Activated T-helper 1 cell treated with anti-CD3 and anti-CD28 coated beads, Interleukin-12 subunit alpha, Interleukin-12 subunit beta, Interleukin-2, Interleukin-4 antibody, amounts not matched to agents 30 ng/mL and 10 ng/mL and 1 ng/mL, durations not matched to agents 14 hours and 24 hours and 36 hours (primary cell): Measurements from ENCODE around the gene DUS1L. TPM values are rescaled to one million over a fixed set of nuclear protein-coding genes. Genes with fewer than 3 reads are reported as not detected.
A peak's percentile ranks its signal among the peaks of the same experiment; 100 is the strongest.

Experiments used
- DNase-seq: peaks from one replicate; pipeline ENCODE4 v3.0.0; 2021; ENCODE audit warnings: low spot score
- H3K27ac Mint-ChIP-seq: one replicate; pipeline ENCODE4 v1.8.0; 2021; ENCODE audit warnings: mild to moderate bottlenecking, mixed read lengths
- H3K27me3 Mint-ChIP-seq: one replicate; pipeline ENCODE4 v1.8.0; 2022; ENCODE audit warnings: mild to moderate bottlenecking, moderate library complexity, mixed read lengths; ENCODE audit not compliant: insufficient read depth
- H3K36me3 Mint-ChIP-seq: one replicate; pipeline ENCODE4 v1.8.0; 2021; ENCODE audit warnings: low read depth, mixed read lengths
- H3K4me1 Mint-ChIP-seq: one replicate; pipeline ENCODE4 v1.8.0; 2021; ENCODE audit warnings: low read depth, mixed read lengths
- H3K4me3 Mint-ChIP-seq: one replicate; pipeline ENCODE4 v1.8.0; 2021; ENCODE audit warnings: mild to moderate bottlenecking, moderate library complexity, mixed read lengths
- H3K9me3 Mint-ChIP-seq: one replicate; pipeline ENCODE4 v1.8.0; 2021; ENCODE audit warnings: mixed read lengths
- intact Hi-C: fragments of 100-400 bp; cut with micrococcal nuclease; formaldehyde crosslinking; loops from one replicate; pipeline ENCODE4 v1.15.1; 2024
- total RNA-seq: library from RNA; stranded (reverse); gene quantifications from 2 replicates; pipeline ENCODE4 v1.2.3, GENCODE V29; 2022

Gene DUS1L
- total RNA-seq, 1 donor from 2014 or later, result 231 TPM

DNA sequence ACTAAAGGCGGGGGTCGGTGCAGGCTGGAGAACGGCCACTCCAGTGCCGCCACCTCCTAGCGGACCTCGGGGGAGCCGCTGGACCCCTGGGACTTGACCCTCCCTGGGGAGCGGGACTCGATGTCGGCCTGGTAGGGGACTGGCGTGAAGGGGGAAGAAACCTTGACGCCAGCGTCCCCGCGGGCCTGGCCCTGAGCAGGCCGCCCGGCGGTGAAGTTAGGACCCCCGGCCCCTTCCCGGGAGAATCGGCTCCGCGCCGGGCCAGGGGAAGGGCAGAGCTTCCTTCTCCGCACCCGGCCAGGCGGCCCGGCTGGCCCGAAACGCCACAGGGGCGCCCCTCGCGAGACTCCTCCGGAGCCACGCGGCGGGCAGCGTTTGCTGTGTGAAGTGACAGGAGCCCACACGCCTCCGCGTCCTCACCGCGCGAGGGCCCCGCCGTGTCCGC is 389 bp downstream of the DUS1L start:
- no peaks in the 10 kb centered on the region for H3K27me3 Mint-ChIP-seq
- intact Hi-C loops, result loop anchor here (5.0 kb wide), 1 partner anchor 43 kb away; the partner anchor contains the start of genes CENPX and LRRC45
- peak overlapping the region; percentile 77 for H3K4me3 Mint-ChIP-seq
- no peak overlapping the region for H3K27ac Mint-ChIP-seq
- peak; percentile 18 for DNase-seq
- H3K36me3 Mint-ChIP-seq, result peaks cover 4% of the 10 kb centered on the region
- no peaks in the 10 kb centered on the region for H3K9me3 Mint-ChIP-seq
- H3K4me1 Mint-ChIP-seq, result no peaks in the 10 kb centered on the region

DNA sequence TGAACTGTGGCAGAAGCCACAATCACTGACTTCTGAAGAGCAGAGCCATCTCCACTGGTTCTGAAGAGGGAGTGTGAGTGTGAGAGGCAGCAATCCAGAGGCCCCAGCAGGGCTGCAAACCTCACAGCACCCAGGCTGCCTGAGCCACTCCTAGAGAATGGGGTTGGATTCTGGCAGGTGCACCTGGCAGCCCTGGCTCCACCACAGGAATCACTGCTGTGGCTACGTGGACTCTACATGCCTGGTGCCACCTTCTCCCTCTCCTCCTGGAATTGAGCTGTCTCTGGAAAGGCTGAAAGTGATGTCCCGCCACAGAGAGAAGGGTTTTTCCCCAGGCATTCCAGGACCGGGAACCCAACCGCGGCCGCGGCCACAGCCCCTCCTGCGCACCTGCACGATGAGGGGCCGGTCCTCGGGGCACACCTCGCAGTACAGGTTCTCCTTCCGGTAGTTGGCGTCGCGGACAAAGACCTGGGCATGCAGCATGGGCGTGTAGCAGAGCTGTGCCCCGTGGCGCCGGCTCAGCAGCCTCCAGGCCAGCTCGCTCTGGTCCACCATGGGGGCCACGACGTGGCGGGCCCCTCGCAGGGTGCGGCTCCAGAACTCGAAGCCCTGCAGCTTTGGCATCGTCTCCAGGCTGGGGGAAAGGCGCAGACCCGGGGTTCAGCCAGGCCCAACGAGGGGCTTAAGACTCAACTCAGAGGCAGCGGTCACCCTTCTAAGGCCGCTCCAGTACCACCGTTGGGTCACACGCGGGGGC is 991 bp downstream of the DUS1L start:
- H3K4me1 Mint-ChIP-seq, result no peaks in the 10 kb centered on the region
- peak overlapping the region; percentile 40 for H3K27ac Mint-ChIP-seq
- H3K9me3 Mint-ChIP-seq, result no peaks in the 10 kb centered on the region
- peak overlapping the region; percentile 77 for H3K4me3 Mint-ChIP-seq
- intact Hi-C loops, result loop anchor here (5.0 kb wide), 1 partner anchor 42 kb away; the partner anchor contains the start of genes CENPX and LRRC45
- peaks cover 6% of the 10 kb centered on the region for H3K36me3 Mint-ChIP-seq
- DNase-seq, result no peak
- H3K27me3 Mint-ChIP-seq, result no peaks in the 10 kb centered on the region

DNA sequence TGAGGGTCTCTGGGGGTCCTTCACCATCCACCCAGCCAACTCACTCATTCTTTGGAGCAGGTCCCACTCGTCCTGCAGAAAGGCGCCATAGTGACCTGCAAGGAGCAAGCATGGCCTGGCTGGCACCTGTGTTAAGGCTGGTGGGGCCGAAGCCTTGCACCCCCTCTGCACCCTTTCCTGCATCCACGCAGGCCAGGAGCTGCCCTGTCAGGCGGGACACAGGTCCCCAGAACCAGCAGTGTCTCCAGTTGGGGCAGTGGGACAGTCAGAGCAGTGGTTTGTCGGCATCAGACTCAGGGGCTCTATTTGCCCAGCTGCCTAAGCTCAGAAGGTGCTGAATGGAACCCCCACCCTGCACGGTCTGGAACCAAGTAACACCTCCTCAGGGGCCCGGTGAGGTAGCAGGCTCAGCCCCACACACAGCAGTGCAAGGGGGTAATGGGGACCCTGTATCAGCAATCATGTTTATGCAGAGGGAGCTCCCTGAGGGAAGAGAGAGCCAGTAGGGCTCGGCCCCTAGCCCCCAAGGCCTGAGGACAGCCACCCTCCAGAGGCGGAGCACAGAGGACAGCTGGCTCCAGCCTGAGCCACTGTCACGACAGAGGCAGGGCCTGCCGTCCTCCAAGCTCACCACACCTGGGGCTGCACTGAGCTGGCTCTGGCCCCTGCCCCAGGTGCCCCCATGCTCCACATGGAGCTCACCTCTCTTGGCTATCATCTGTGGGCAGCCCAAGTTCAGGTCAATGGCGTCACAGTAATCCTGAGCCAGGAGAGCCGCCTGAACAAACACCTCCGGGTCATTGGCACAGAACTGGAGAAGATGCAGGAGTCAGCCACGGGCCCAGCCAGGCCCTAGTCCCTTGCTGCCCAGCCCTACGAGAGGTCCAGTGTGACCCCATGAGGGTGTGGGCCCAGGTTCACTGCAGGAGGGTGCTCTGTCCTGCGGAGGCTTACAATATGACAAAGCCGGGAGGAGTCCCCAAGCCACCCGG is 1.9 kb downstream of the DUS1L start:
- intact Hi-C loops, result no loop called here
- Mint-ChIP-seq H3K4me1 (no peaks in the 10 kb centered on the region), H3K9me3 (no peaks in the 10 kb centered on the region)

DNA sequence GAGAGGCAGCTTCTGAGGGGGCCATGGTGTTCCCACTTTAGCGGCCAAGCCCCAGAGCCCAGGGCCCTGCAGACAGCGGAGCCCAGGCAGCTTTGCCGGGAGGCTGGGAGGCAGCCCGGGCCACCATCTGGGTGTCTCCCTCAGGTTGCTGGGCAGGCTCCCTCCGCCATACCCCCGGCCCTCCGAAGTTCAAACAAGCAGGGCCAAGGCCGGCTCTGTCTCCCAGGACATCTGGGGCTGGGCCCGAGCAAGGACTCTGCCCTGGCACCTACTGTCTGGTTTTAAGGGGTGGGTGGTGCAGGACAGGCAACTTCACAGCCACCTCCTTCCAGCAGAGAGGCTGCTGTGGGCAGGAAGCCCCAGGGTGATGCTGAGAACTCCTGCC is 2.6 kb downstream of the DUS1L start:
- intact Hi-C loops, result no loop called here
- no peaks in the 10 kb centered on the region for H3K9me3 Mint-ChIP-seq
- DNase-seq, result no peak
- no peak overlapping the region for H3K4me3 Mint-ChIP-seq
- no peaks in the 10 kb centered on the region for H3K4me1 Mint-ChIP-seq
- H3K27ac Mint-ChIP-seq, result no peak overlapping the region
- H3K36me3 Mint-ChIP-seq, result peaks cover 6% of the 10 kb centered on the region
- no peaks in the 10 kb centered on the region for H3K27me3 Mint-ChIP-seq

More for the DNA sequence above, 1.9 kb downstream of the DUS1L start:
- Mint-ChIP-seq H3K4me3 (peak overlapping the region; percentile 77), H3K27ac (no peak overlapping the region), H3K36me3 (peaks cover 6% of the 10 kb centered on the region), H3K27me3 (no peaks in the 10 kb centered on the region)
- no peak for DNase-seq

DNA sequence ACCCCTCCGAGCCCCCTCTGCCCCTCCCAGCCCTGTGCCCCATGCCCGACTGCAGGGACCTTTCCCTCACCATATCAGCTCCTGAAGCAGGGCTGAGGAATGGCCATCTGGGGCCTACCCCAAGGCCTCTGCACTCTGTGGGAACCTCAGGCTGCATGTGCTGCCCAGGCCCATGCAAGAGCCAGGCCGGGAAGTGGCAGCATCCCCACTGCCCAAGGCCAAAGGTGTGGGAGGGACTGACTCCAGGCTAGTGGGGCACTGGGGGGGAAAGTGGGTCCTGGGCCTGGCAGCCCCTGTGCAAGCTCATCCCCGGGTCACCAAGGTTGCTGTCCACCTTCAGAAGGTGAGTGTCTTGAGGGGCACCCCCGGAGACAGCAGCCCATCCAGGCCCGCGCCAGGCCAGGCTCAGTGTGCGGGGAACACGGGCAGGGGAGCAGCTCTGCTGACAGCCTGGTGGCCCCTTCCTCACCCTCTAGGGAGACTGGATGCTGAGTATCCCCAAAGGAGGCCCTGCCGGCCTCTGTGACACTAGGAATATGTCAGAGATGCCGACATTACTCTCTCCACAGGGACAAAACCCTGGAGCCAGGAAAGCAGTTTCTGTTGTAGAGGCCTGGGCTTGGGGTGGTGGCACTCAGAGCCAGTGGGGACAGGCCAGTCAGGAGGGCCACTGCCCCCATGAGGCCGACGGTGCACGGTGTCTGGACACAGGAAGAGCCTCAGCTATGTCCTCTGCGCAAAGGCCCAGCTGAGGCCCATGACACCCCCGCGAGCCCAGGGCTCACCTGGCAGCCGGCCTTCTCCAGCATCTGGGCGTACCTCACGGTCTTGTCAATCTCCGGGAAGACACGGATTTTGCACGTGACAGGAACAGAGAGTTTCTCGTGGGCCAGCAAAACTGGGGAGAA is 3.3 kb downstream of the DUS1L start:
- Mint-ChIP-seq H3K4me3 (peak overlapping the region; percentile 42), H3K36me3 (peaks cover 6% of the 10 kb centered on the region)

GRCh38 chr17:82061047-82061925 is 4.3 kb downstream of the DUS1L start:
- Mint-ChIP-seq H3K27ac (no peak overlapping the region), H3K27me3 (no peaks in the 10 kb centered on the region), H3K36me3 (peaks cover 6% of the 10 kb centered on the region), H3K4me1 (no peaks in the 10 kb centered on the region), H3K9me3 (no peaks in the 10 kb centered on the region), H3K4me3 (no peak overlapping the region)
- DNase-seq, result no peak
- intact Hi-C loops, result no loop called here

More for the DNA sequence above, 3.3 kb downstream of the DUS1L start:
- Mint-ChIP-seq H3K9me3 (no peaks in the 10 kb centered on the region), H3K27me3 (no peaks in the 10 kb centered on the region), H3K4me1 (no peaks in the 10 kb centered on the region), H3K27ac (no peak overlapping the region)
- DNase-seq, result no peak
- intact Hi-C loops, result no loop called here

DNA sequence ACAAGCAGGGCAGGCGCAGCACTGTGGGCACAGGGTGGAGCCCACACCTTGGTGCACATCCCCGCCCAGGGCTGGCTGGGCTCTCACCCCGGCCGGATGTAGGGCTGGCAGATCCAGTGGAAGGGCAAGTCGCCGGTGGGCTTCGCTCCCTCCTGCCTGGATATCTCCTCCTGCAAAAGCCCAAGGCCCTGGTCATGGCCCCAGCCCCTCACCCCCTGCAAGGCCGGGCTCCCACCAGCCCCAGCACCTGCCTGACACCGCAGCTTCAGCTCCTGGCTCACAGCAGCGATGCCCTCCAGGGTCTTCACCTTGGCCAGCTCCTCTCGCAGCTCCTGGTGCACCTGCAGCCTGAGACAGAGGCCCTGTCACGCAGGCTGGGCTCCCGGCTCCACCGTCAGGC is 5.0 kb downstream of the DUS1L start:
- no peak overlapping the region for H3K27ac Mint-ChIP-seq
- no peaks in the 10 kb centered on the region for H3K9me3 Mint-ChIP-seq
- intact Hi-C loops, result no loop called here
- no peak overlapping the region for H3K4me3 Mint-ChIP-seq
- no peaks in the 10 kb centered on the region for H3K4me1 Mint-ChIP-seq
- no peak for DNase-seq
- peaks cover 3% of the 10 kb centered on the region for H3K36me3 Mint-ChIP-seq
- no peaks in the 10 kb centered on the region for H3K27me3 Mint-ChIP-seq

- Mint-ChIP-seq H3K4me1 (no peaks in the 10 kb centered on the region), H3K27me3 (no peaks in the 10 kb centered on the region), H3K27ac (no peak overlapping the region), H3K9me3 (no peaks in the 10 kb centered on the region), H3K4me3 (no peak overlapping the region), H3K36me3 (peaks cover 3% of the 10 kb centered on the region)
- no peak for DNase-seq
- intact Hi-C loops, result no loop called here
These were observed 5.6 kb downstream of the DUS1L start for GRCh38 chr17:82060001-82060380.

DNA sequence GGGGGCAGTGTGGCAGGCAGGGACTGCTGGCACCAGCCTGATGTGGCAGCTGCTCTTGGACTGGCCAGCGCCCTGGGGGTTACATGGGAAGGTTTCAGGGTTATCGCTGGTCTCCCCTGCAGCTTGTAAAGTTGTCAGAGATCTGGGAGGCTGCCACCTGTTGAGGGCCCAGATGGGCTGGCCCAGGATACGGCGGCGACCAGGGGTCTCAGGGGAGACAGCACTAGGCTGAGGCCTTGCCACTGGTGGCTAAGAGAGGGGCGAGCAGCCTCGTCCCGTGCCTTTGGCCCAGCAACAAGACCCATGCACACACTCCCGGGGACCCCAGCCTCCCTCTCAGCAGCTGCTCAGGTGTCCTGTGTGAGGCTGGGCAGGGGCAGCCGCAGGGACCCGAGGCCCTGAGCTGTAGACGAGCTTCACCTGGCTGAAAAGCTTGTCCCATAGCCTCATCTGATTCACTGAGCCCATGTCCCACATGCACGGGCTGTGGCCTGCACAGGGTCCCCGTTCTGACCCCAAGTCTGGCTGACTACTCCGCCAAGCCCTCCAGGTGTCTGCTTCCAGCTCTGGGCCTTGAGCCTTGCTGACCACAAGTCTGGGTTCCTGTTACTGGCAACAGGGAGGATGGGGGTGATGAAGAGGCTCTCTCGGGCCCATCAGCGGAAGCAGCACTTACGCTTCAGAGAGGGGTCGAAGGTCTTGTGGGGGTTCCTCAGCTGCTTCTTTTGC is 6.2 kb downstream of the DUS1L start:
- Mint-ChIP-seq H3K27me3 (no peaks in the 10 kb centered on the region), H3K27ac (no peak overlapping the region), H3K36me3 (peaks cover 5% of the 10 kb centered on the region), H3K4me3 (no peak overlapping the region), H3K4me1 (no peaks in the 10 kb centered on the region), H3K9me3 (no peaks in the 10 kb centered on the region)
- intact Hi-C loops, result no loop called here
- DNase-seq, result no peak

DNA sequence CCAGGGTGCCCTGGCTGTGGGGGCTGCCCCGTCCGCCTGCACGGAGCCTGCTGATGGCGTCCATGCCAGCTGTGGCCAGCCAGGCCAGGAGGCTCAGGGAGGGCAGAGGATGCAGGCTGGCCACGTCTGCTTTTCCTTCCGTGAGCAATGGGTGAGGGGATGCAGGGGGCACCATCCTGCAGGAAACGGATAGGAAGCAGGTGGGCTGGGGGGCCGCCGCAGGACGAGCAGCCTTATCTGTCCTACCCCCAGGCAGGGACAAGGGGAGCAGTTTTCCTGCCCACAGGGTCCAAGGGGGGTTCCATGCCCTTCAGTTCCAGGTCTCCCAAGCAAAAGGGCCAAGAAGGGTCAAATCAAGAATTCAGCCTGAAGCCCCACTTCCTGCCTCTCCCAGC is 6.8 kb downstream of the DUS1L start:
- Mint-ChIP-seq H3K4me3 (no peak overlapping the region), H3K9me3 (no peaks in the 10 kb centered on the region), H3K36me3 (peaks cover 5% of the 10 kb centered on the region), H3K27ac (no peak overlapping the region), H3K27me3 (no peaks in the 10 kb centered on the region), H3K4me1 (no peaks in the 10 kb centered on the region)
- intact Hi-C loops, result no loop called here
- no peak for DNase-seq

DNA sequence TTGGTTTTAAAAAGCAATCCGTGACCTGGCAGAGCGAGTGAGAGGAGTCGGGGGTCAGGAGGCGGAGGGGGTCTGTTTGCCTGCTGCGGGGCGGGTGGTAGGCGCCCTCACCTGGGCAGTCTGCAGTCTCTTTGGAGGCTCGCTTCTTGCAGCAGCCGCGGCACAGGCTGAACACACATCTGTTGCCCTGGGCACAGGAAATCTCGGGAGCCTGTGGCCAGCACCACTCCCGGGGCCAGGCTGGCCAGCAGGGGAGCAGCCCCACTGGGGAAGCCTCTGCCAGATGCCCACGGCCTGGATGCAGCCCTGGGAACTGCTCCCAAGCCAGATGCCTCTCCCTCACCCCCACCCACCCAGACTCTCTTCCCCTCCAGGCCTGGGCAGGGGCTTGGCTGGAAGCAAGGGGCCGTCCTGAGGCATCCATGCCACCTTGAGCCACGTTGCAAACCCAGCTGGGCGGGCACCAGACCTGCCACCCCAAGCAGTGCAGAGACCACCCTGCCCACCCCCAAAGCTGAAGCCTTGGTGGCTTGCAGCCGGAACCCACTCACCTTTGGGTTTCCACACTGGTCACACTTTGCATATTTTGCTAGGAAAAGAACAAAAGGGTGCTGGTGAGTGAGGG is 7.3 kb downstream of the DUS1L start:
- peak overlapping the region; percentile 12 for H3K27ac Mint-ChIP-seq
- intact Hi-C loops, result no loop called here

More for the DNA sequence above, 7.3 kb downstream of the DUS1L start:
- Mint-ChIP-seq H3K4me1 (no peaks in the 10 kb centered on the region), H3K4me3 (no peak overlapping the region), H3K9me3 (no peaks in the 10 kb centered on the region), H3K27me3 (no peaks in the 10 kb centered on the region), H3K36me3 (peaks cover 5% of the 10 kb centered on the region)
- DNase-seq, result no peak
